Measurements from ENCODE around the gene GARIN5B. TPM values are rescaled to one million over a fixed set of nuclear protein-coding genes. Genes with fewer than 3 reads are reported as not detected.

GARIN5B gene
- total RNA-seq, 2 experiments from 2014 or later = not detected

GRCh38 chr19:55305983-55306562, 57.0 kb downstream of the GARIN5B start:
- DNase-seq = no peak
- intact Hi-C loops (cut with micrococcal nuclease) = no loop called here
- Mint-ChIP-seq H3K4me1 (ENCODE audit: low read depth) (no peaks in the 10 kb centered on the region), H3K9me3 (no peaks in the 10 kb centered on the region), H3K4me3 (no peak overlapping the region), H3K27ac (no peak overlapping the region), H3K36me3 (peaks cover 2% of the 10 kb centered on the region), H3K27me3 (no peaks in the 10 kb centered on the region)
- CTCF ChIA-PET = interaction anchor here (1.1 to 1.6 kb wide), 3 partner anchors 14 to 198 kb away, joined by 3 to 6 read pairs (median 4); partner anchors contain the start of gene TMEM238
- POLR2A ChIA-PET = interaction anchor here (1.0 kb wide), 1 partner anchor 33 kb away, joined by 3 read pairs; the partner anchor contains the start of gene KMT5C

GRCh38 chr19:55305491-55305890, 57.6 kb downstream of the GARIN5B start:
- H3K9me3 Mint-ChIP-seq = no peaks in the 10 kb centered on the region
- H3K27ac Mint-ChIP-seq = no peak overlapping the region
- H3K4me1 Mint-ChIP-seq (ENCODE audit: low read depth) = no peaks in the 10 kb centered on the region
- ChIA-PET POLR2A (interaction anchor here (1.0 kb wide), 1 partner anchor 34 kb away, joined by 3 read pairs; the partner anchor contains the start of gene KMT5C), CTCF (interaction anchor here (1.1 to 1.6 kb wide), 3 partner anchors 13 to 199 kb away, joined by 3 to 6 read pairs (median 4); partner anchors contain the start of gene TMEM238)
- peak; percentile 56 for DNase-seq
- no peak overlapping the region for H3K4me3 Mint-ChIP-seq
- no peaks in the 10 kb centered on the region for H3K27me3 Mint-ChIP-seq
- peaks cover 2% of the 10 kb centered on the region for H3K36me3 Mint-ChIP-seq
- intact Hi-C loops (cut with micrococcal nuclease) = no loop called here

GRCh38 chr19:55304980-55305379, 58.1 kb downstream of the GARIN5B start:
- no peak for DNase-seq
- intact Hi-C loops (cut with micrococcal nuclease) = no loop called here
- Mint-ChIP-seq H3K27ac (no peak overlapping the region), H3K36me3 (peaks cover 2% of the 10 kb centered on the region), H3K27me3 (no peaks in the 10 kb centered on the region), H3K4me1 (ENCODE audit: low read depth) (no peaks in the 10 kb centered on the region), H3K4me3 (no peak overlapping the region), H3K9me3 (no peaks in the 10 kb centered on the region)
- POLR2A ChIA-PET = no interaction called here
- CTCF ChIA-PET = no interaction called here

Other genes starting within 250 kb of the GARIN5B start
- gene PPP1R12C, start 245.6 kb downstream of the GARIN5B start, total RNA-seq = 10 to 100 TPM; 62.7 to 73.2 TPM
- gene TNNT1, start 214.1 kb downstream of the GARIN5B start, total RNA-seq = not detected
- not detected for gene TNNI3, start 205.5 kb downstream of the GARIN5B start, total RNA-seq
- gene DNAAF3, start 196.6 kb downstream of the GARIN5B start, total RNA-seq = not detected
- under 1 TPM in 1 of 2 experiments, not detected in 1; 0.22 TPM for gene SYT5, start 183.0 kb downstream of the GARIN5B start, total RNA-seq
- not detected for gene PTPRH, start 153.8 kb downstream of the GARIN5B start, total RNA-seq
- gene TMEM86B, start 134.5 kb downstream of the GARIN5B start, total RNA-seq = 1 to 10 TPM; 4.8 to 6.5 TPM
- 100 to 1,000 TPM; 180 to 200 TPM for gene PPP6R1, start 104.2 kb downstream of the GARIN5B start, total RNA-seq
- gene HSPBP1, start 83.2 kb downstream of the GARIN5B start, total RNA-seq = 10 to 100 TPM; 45.0 to 45.4 TPM
- 1 to 10 TPM; 3.3 to 5.6 TPM for gene BRSK1, start 79.3 kb downstream of the GARIN5B start, total RNA-seq
- gene TMEM150B, start 37.9 kb downstream of the GARIN5B start, total RNA-seq = not detected
- 10 to 100 TPM; 34.2 to 35.2 TPM for gene KMT5C, start 23.4 kb downstream of the GARIN5B start, total RNA-seq
- gene COX6B2, start 8.5 kb downstream of the GARIN5B start, total RNA-seq = under 1 TPM; 0.15 to 0.81 TPM
- gene IL11, start 7.2 kb upstream of the GARIN5B start, total RNA-seq = under 1 TPM; 0.17 to 0.39 TPM
- gene TMEM190, start 13.6 kb upstream of the GARIN5B start, total RNA-seq = not detected
- 1 to 10 TPM; 6.3 to 7.0 TPM for gene TMEM238, start 21.0 kb upstream of the GARIN5B start, total RNA-seq
- 1,000 to 10,000 TPM; 2,630 to 2,642 TPM for gene RPL28, start 22.7 kb upstream of the GARIN5B start, total RNA-seq
- gene UBE2S, start 44.5 kb upstream of the GARIN5B start, total RNA-seq = 100 to 1,000 TPM; 267 to 275 TPM
- not detected for gene SHISA7, start 80.0 kb upstream of the GARIN5B start, total RNA-seq
- 10 to 100 TPM; 24.6 to 24.7 TPM for gene ISOC2, start 98.4 kb upstream of the GARIN5B start, total RNA-seq
- gene C19orf85, start 101.5 kb upstream of the GARIN5B start, total RNA-seq = not detected
- gene ZNF628, start 113.4 kb upstream of the GARIN5B start, total RNA-seq = 1 to 10 TPM; 5.8 to 6.9 TPM
- 10 to 100 TPM in 1 of 2 experiments, 1 to 10 TPM in 1; 8.5 to 12.9 TPM for gene NAT14, start 121.9 kb upstream of the GARIN5B start, total RNA-seq
- under 1 TPM in 1 of 2 experiments, not detected in 1; 0.33 TPM for gene SSC5D, start 125.2 kb upstream of the GARIN5B start, total RNA-seq
- not detected for gene SBK2, start 173.9 kb upstream of the GARIN5B start, total RNA-seq
- not detected for gene SBK3, start 182.3 kb upstream of the GARIN5B start, total RNA-seq
- gene ZNF579, start 217.6 kb upstream of the GARIN5B start, total RNA-seq = 1 to 10 TPM; 6.6 to 6.7 TPM
- gene FIZ1, start 236.3 kb upstream of the GARIN5B start, total RNA-seq = 10 to 100 TPM; 13.8 to 13.9 TPM
- 10 to 100 TPM; 21.5 to 25.1 TPM for gene ZNF524, start 237.0 kb upstream of the GARIN5B start, total RNA-seq
- gene ZNF865, start 242.4 kb upstream of the GARIN5B start, total RNA-seq = 10 to 100 TPM; 12.0 to 13.3 TPM

Data from activated CD4-positive, alpha-beta memory T cell treated with anti-CD3 and anti-CD28 coated beads for 36 hours (primary cell).